GM21447 (cell line): ENCODE measurements around the gene PRDM16.

ENCODE experiments used
- ATAC-seq: cut with Tn5 transposase; IDR thresholded peaks from one replicate; pipeline ENCODE4 v1.9.1; 2021; ENCODE audit not compliant: unreplicated experiment

PRDM16 gene

GRCh38 chr1:3434406-3435110, 365.6 kb downstream of the PRDM16 start:
- no peak for ATAC-seq

GRCh38 chr1:3435666-3436065, 366.7 kb downstream of the PRDM16 start:
- ATAC-seq: no peak

DNA sequence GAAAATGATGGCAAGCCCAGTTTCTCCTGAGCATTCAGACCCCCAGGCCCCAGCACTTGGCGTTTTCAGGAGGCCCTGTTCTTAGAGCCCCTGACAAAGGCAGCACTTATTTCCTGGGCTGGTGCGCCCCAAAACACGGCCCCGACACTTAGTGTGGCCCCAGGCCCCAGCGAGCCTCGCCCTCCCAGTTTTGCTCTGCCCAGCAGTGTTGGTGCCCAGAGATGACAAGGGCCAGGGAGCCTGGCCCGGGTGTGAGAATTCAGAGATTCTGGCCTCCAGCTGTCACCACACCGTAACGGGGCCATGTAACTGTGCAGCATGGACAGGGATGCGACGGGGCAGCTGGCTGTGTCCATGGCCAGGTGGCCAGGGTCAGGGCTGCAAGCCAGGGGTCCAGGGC, 367.4 kb downstream of the PRDM16 start:
- ATAC-seq: no peak

- no peak for ATAC-seq
Measured at GRCh38 chr1:3436901-3437300, 367.9 kb downstream of the PRDM16 start.

GRCh38 chr1:3438661-3439180, 369.7 kb downstream of the PRDM16 start:
- ATAC-seq: no peak

DNA sequence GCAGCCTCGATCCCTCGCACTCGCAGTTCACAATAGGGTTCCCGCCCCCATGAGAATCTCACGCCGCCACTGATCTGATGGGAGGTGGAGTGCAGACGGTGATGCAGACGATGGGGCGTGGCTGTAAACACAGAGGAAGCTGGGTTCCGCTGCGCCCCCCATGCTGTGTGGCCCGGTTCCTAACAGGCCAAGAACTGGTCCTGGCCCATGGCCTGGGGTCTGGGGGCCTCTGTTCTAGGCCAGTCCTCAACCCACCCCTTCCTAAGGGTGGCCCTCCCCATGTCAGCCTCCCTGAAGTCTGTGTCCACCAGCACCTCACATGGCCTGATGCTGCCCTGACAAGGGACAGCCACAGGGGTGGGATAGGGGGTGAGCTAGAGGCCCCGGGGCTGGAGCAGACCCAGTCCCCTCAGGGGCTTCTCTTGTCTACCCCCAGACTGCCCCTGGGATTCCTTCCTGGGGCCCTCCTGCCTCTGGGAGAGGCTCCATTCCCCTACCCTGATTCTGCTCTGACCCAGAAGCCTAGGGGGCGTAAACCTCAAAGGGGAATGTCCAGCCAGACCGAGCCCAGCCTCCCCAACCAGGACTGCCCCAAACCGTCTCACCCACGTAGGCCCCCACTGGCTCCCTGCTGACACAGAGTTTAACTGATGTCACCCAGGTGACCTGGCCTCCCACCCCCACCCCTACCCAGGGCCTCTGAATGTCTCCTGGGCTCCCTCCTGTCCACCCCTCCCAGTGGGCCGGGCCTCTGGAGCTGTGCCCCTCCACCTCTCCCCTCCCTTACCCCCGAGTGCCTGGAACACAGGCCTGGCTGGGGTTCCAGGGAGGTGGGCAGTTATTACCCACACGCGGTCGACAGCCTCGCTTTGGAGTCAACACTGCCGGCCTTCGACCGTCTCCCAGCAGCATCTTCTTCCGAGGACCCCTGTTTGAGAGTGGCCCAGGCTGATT, 370.6 kb downstream of the PRDM16 start:
- ATAC-seq: no peak

DNA sequence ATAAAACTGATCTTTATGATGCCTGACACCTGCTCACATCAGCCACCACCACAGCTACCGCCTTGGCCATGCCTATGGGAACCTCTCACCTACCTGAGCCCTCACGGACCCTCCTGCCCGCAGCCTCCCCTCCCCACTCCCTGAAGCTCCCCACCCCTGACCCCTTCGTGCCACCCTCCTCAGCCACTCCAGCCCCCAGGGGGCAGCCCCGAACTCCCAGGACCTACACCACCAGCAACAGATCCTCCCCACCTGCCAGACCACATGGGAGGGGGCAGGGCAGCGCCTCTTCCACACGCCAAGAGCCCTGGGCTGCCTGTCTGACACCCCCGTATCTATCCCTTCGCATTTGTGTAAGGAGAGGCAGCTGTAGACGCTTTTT, 371.3 kb downstream of the PRDM16 start:
- ATAC-seq: no peak

DNA sequence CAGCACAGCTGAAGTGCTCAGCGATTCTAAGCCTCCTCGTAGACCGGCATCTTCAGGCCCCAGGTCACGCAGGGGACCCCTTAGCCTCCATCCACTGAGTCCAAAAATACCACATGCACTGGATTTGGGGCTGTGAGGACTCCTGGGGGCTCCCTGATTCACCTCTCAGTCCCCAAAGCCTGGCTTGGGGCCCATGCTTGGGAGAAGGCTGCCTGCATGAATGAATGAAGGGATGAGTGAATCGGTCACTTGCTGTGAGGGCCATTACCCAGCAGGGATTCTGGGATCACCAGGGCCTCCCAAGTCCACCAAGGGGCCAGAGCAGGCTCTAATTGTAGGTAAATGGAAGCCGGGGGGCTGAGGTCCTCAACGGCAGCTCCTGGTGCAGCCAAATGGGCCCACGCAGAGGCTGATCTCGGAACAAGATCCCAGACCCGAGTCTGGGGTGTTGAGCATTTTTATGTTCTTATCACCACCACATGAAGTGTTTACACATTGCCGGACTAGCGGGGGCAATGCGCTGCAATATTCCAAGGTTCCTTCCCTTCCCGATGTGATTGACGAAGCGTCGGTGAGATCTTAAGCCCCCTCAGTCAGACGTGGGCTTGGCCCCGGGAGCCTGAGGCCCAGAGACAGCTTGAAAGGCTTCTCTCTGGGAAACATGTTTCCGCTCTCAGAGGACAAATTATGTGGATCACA, 371.9 kb downstream of the PRDM16 start:
- no peak for ATAC-seq

DNA sequence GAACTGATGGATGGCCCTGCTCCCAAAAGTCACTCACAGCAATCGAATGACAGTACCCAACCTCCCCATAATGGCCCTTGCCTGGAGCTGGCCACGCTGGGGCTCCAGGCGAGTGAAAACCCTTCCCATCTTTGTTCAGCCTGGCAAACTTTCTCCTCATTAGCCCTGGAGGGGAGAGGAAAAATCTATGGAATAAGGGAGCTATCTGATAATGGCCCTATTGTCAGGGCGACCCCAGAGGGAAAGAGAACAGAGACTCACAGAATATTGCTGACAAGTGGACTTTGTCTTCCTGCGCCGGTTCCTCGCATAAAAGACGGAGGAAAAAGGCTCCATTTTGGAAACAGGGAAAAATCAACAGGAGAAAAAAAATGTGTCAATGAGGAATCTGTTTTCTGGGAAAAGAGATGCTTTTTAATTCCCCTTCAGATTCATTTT, 372.4 kb downstream of the PRDM16 start:
- no peak for ATAC-seq

GRCh38 chr1:3441880-3442279, 372.9 kb downstream of the PRDM16 start:
- ATAC-seq: no peak

GRCh38 chr1:3442331-3442730, 373.3 kb downstream of the PRDM16 start:
- ATAC-seq: no peak

- ATAC-seq: no peak
Measured at GRCh38 chr1:3442901-3443300, 373.9 kb downstream of the PRDM16 start.

DNA sequence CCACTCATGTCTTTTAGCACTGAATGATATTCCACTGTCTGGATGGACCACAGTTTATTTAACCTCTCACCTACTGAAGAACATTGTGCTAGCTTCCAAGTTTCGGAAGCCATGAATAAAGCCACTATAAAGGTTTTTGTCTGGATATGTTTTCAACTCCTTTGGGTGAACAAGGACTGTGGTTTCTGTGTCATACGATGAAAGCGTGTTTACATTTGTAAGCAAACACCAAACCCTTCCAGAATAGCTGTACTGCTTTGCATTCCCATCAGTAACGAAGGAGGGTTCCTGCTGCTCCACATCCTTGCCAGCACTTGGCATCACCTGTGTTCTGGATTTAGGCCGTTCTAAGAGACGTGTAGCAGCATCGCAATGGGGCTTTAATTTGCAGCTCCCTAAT, 374.8 kb downstream of the PRDM16 start:
- no peak for ATAC-seq

- no peak for ATAC-seq
Measured at GRCh38 chr1:3444298-3444697, 375.3 kb downstream of the PRDM16 start.

DNA sequence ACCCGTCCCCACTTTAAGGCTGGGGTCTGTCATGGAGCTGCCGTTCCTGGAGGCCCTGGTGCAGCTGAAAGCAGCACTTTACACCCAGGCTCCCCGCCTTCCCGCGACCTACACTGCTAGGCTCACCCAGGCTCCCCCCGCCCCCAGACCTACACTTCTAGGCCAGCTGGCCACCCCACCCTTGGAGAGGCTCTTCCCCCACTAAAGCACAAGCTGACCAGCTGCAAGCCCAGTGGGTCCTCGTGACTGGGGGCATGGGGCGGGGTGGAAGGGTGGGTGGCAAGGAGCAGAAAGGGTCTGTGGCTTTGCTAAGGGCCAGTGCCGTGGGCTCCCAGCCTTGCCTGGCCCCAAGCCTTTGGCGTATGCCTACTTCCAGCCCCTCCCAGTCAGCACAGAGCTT, 375.7 kb downstream of the PRDM16 start:
- ATAC-seq: no peak

GRCh38 chr1:3450202-3450863, 381.3 kb downstream of the PRDM16 start:
- no peak for ATAC-seq

- ATAC-seq: no peak
Measured at GRCh38 chr1:3450983-3451382, 382.0 kb downstream of the PRDM16 start.

GRCh38 chr1:3451994-3452865, 383.2 kb downstream of the PRDM16 start:
- no peak for ATAC-seq

- no peak for ATAC-seq
Measured at GRCh38 chr1:3452866-3453175, 383.8 kb downstream of the PRDM16 start.

DNA sequence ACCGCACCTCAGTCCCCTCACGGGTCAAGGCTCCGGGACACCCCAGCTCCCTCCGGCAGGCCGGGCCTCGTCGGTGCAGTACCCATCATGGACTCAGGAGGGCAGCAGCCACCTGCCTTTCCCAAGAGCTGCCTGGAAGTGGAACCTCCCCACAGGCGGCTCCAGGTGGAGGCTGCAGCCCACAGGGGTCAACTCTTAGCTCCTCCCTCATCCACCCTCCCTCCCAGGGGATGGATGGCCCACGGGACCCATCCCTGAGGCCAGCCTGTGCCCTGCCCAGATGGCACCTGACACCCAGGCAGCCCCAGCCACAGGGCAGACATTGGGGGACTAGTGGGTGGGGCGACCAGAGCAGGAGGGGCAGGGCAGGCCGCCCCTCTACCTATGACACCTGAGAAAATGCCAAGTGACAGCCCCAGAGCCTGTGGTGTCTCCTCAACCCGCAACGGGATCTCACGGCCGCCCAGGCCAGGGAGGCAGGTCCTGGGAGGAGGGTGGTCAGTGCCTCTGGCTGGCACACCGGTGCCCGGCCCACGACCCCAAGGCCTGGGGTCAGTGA, 384.3 kb downstream of the PRDM16 start:
- no peak for ATAC-seq
